Posterior cingulate gyrus (tissue), 11 donors: ENCODE measurements around the gene LIPC.

Experiments
- DNase-seq, 10 donors: peaks; one replicate each; pipeline versions ENCODE4 v3.0.0 to v3.0.0-alpha.2; 2020 to 2021; ENCODE audit warnings: mixed read lengths in 3 of 10
- intact Hi-C: fragments of 100-400 bp; cut with DNase I; formaldehyde crosslinking; loops from one replicate; pipeline ENCODE4 v1.15.1; 2023

Gene LIPC

DNA sequence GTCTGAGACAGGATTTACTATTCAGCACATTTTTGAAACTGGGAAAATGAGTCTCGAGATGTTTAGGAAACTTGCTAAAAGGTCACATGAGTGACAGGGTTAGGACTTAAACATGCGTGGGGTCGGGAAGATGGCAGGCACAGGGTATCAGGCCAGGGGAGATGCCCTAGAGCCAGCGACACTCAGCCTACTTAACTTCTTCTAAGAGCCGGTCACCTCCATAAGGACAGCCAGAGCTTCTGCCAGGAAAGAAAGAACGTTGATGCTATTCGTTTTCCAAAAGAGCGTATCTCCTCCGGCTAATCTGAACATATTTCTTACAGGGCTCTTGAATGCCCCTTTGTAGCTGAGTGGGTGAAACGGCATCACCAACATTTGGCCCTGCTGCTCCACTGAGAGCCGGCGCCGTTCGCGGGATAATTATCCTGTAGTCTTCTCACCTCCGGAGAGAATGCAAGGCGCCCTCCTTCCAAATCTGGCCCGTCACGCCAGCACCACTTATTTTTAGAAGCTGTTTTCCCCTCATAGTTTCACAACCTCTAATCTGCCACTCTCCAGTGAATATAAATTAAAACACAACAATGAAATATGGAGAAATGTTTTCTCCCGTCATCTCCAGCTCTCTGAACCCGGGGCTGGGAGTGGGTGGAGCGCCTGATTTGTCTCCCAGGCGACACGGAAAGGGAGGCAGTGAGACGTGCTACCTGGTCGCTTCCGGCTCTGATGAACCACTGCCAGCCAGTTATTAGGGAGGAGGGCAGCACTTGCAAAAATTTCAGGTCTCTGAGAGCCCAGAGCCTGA lies 58.5 kb downstream of the LIPC start:
- peak in 6 of 10 donors; percentile 25 to 83 (median 36) for DNase-seq
- intact Hi-C loops: no loop called here

DNA sequence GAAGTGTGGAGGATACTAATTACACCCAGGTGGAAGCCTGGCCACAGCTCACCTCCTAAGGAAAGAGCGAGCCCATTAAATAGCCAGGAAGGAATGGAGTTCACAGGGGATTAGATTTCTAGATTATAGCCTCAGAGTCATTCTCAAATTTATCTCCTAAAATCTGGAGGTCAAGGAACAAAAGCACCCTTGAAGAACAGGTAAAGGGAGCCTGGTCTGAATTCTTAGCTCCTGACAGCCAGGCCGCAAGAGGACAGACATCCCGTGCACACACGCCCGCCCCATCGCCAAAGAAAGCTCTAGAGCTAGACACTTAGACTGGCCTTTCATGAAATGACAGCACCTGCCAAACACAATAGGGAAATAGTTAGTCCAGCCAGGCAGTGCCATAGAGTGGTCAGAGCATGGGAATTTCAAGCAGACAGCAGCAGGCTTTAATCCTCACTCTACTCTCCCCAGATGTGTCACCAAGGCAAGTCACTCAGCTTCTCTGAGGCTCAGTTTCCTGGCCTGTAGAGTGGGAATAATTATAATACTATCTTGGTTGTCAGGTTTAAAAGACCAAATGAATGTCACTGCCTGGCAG lies 59.2 kb downstream of the LIPC start:
- intact Hi-C loops: no loop called here
- no peak for DNase-seq

DNA sequence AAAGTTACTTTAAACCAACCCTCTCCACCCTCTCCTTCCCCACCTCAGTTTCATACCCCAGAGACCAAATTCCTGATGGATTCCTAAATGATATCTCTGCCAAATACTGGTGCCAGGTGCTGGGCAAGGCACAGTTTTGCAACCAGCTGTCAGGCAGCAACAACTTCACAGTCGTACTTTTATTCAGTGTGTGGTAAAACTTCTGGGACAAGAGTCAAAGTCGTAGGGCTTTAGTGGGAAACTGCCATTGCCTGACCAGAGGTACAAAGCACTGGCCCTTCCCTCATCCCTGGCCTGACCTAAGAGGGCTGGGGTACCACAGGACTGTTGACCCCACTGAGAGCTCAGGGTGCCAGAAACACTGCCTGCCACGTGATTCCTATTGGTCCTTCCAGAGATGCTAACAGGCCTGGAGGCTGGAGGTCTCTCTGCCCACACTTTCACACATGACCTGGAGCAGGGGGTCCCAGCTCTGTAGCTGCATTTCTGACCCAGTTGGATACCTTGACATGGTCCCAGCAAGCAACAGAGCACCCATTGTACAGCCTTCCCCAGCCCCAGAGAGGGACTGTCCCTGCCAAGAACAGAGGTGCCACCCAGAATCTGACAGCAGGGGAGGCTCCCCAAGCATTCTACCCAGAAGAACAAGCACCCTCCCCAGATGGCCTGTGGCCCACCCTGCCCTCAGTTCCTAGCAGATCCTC lies 59.9 kb downstream of the LIPC start:
- peak in 1 of 10 donors; percentile 48 for DNase-seq
- intact Hi-C loops: no loop called here

DNA sequence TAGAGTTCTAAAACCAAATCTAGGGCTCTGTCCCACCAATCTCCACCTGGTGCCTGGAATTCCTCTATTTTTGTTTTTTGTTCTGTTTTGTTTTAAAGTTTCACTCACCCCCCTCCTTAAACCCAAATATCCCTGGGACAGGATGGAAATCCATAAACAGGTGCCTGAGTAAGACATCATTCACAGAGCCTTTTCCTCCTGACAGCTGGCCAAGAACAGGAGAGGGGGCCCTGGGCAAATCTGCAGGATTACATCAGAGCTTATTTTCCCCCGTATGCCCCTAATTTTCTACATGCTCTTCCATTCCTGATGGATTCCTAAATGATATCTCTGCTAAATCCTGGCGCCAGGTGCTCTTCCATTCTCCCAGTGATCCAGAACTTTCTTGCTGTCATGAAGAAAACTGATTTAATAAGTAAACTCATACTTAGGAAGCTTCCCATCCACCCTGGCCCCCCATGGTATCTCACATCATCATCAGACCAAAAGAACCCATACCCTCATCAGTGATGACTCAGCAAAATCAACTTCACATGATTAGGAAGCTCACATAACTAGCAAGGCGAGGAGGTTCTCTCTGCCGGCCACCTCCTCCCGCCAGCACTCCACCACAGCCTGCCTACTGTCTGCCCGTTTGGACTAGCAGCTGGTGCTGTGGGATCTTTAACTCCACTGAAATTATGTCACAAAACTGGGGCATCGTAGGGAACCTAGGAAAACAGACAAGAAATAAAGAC lies 61.0 kb downstream of the LIPC start:
- no peak for DNase-seq
- intact Hi-C loops: no loop called here

DNA sequence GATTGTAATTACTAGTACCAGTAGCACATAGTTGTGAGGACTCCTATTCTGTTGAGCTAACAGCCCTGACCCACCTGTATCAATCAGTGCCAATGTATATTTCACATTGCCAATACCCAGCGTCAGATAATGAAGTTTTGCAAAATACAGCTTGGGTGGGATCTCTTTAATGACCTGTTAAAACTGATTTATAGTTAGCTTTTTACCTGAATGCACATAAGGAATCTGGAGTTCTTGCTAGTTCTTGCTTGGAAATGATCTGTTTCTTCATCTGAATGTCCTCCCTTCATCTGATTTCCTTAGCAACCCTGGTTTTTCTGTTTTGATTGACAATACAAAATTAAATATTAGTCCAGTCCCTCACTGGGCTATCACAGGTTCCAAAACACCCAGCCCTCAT lies 62.8 kb downstream of the LIPC start:
- intact Hi-C loops: no loop called here
- no peak for DNase-seq

DNA sequence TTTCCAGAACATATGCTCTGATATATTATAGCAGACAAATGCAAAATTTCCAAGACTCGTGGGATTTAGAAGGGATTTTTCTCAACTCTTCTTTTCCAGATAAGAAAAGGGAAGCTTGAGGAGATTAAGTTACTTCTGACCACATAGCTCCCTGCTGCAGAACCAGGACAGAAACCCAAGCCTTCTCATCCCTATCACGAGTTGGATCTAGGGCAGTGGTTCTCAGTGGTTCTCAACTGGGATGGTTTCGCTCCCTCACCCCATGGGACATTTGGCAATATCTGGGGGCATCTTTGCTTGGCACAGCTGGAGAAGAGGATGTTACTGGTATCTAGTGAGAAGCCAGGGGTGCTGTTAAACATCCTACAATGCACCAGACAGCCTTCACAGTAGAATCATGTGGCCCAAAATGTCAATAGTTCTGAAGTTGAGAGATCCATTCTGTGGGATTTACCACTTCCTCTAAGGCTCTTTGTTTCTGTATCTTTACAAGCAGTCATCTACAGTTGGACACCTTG lies 64.2 kb downstream of the LIPC start:
- intact Hi-C loops: no loop called here
- no peak for DNase-seq

DNA sequence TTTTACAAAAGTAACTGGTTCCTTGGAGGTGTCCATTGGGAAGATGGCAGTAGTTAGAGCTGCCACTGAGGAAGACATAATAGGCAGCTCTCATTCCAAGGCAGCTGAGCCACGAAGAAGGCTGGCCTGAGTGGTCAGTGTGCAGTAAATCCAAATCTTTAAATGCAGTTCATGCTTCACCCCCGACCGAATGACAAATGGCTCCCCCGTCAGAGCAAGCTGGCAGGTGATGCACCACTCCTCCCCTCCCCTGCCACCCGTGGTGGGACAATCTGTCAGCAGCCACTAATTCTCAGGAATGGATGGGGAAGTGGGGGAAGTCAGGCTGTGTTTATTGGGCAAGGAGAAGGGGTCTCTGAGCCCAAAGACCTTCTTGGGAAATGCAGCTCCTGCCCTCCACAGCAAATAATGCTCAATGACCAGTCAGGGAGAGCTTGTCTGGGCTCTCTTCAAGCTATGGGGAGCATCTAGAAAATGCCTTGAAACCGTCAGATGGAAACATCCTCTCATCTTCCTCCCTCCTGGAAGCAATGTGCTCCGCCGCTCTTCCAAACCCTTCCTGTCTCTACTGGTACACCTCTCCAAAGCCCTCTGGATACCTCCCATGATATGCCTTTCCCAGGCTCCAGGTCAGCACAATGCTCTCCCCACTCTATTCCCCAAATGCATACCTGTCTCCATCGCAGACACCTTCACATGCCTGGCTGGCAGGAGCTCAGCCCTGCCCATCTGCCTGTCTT lies 65.4 kb downstream of the LIPC start:
- intact Hi-C loops: no loop called here
- peak in 1 of 10 donors; percentile 17 for DNase-seq

DNA sequence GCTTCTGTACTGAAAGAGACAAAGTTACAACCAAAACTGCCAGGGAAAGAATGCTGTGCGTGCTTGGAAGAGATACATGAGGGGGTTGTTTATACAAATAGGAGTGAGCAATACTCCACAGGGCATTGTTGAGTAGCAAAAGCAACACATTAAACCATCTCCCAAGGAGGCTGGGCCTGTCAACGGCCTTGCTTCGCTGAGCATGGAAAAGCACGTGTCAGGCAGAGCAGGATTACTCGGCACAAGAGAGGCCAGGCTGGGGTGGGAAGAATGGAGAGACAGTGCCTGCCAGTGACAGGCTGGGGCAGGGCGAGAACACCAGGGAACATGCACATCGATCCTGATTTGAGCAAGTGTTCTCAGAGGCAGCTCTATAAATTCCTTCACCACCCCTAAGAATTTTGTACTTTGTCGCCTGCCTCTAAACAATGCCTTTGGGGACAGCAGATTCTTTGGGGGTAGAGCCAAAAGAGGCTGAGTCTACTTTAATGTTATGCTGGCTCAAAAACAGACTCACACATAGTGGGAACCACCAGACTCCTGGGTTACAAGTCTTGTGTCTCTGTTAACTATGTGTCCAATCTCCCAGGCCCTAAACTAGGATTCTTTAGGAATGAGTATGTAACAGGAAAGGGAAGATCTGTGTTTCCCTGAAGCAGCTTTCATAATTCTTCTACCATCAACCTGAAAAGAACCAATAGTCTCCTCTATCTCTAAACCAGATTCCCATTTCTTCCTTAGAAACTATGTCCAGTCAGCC lies 67.2 kb downstream of the LIPC start:
- intact Hi-C loops: no loop called here
- peak in 1 of 10 donors; percentile 46 for DNase-seq

DNA sequence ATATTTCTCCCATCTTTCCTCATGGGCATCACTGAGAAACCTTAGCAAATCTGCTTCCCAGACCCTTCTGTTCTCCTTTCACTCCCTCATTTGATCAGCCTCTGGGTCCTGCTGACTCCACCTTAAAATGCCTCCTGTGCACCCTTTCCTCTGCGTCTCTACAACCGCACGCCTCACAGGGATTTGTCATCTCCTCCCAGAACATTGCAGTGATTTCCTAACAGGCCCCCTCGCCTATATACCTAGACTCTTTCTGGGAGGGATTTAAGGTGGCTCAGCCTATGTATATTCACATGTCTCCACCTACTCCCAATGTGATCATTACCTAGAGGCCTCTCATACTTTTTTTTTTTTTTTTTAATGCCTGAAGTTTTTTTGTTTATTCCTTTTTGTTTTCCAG lies 69.2 kb downstream of the LIPC start:
- intact Hi-C loops: no loop called here
- no peak for DNase-seq

DNA sequence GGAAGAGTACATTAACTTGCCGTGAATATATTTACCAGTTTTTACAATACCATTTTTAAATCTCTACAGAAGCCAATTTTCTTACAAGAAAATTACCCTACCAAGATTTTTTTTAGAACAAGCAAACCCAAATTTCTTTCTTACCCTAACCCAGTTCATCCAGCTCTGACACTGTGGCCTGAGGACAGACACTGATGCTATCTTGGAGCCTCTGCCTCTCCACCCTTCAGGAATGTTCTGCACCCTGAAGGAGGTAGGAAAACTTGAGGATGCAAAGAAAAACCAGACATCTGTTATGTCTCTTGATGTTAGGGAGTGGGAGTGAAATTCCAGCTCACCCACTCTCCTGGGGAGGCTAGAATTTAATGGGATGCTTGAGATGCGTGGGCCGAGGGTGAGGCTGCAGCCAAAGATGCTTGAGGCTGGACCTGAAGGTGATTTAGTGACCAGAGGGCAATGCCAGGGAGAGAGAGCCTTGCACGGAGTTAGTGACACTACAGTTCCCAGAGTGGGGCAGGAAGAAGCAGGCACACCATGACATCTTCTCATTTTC lies 69.9 kb downstream of the LIPC start:
- DNase-seq: peak in 1 of 10 donors; percentile 58
- intact Hi-C loops: no loop called here

DNA sequence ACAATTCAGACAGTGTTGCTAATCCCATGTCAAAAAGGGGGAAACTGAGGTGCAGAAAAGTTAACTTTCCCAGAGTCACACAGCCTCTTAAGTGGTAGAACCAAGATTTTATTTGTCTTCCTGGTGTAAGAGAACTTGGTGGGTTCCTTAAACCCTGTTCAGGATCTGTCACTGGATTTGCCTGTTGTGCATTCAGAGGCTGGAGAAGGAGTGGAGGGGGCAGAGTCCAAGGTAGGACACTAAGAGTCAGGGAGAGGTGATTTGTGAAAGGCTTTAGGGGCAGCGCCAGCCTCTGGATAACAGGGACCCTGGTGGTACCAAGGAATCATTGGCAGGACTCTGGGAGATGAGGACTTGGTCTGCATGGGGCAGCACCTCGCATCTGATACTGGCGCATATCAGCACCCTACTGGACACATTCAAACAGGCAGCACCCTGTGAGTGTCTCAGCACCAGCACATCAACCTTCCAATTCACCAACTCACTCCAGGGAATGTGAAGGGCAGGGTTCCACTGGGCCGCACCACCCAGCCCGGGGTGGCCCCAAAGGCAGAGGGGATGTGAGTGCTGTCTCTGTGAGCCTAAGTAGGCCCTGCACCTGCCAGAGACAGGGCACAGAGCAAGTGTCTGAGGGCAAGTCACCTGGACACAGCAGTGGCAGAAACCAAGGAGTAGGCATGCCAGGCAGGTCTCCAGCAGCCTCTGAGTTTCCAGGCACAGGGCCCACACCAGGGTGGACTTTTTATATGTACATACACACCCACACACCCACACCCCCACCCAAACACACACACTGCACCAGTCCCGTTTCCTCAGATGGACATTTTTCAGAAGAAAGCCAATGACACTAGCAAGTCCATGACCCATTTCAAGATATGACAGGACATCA lies 71.6 kb downstream of the LIPC start:
- intact Hi-C loops: no loop called here
- peak in 1 of 10 donors; percentile 55 for DNase-seq

DNA sequence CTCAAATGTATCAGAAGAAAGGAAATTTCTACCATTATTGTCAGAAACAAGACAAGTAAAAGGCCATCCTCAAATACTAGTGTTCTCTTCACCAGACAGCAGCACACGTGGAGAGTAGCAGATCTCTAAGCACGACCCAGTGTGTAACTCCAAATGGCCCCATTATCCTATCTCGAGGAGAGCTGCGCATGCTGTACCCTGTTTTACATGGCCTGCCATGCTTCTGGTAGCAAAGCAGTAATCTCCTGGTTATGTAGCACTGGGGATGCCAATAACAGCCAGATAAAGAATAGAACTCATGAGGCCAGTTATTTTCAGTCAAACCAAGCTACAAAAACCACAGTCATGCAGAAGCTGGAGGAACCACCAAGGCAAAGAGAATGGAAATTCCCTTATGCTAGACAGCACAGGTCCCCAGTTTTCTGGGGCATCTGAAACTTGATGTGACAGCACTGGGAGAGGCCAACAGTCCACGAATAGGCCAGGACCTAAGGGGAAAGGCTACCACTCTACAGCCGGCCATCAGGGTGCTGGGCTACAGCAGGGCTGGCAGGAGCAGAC lies 73.0 kb downstream of the LIPC start:
- no peak for DNase-seq
- intact Hi-C loops: no loop called here

DNA sequence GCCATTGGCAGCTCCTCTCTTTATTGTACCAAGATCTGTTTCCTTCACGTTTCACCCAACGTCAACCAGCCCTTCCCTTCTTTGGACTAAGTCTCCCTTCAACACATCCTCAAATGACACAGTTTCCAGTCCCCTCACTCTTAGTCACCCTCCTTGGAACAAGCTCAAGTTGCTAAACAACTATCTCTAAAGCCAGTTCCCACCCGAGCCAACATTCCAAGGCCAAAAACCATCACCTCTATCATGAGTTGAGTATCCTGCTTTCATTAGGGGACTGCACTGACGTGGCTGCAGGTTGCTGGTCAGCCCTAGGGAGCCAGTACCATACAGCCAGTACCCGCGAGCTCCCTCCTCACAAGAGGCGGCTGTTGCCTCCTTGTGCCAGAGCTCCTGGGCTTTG lies 73.8 kb downstream of the LIPC start:
- intact Hi-C loops: no loop called here
- no peak for DNase-seq

DNA sequence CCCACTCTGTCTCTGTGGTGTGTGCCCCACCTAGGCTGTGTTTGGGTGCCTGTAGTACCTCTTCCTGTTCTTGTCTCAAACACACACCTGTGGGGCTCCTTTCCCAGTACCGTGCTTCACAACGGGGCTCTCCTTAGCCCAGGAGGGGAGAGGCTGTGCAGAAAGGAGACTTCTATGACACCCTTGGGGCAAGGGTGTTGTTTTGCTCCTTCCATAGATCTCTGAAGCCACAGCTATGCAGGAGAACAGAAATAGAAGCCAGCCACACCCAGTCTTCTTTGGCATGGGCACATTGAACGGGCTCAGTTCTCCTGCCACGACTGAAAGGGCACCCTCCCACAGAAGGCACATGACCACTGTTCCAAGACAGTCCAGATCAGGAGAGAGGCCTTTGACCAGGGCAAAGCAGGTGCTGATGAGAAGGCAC lies 74.3 kb downstream of the LIPC start:
- peak in 1 of 10 donors; percentile 41 for DNase-seq
- intact Hi-C loops: no loop called here

DNA sequence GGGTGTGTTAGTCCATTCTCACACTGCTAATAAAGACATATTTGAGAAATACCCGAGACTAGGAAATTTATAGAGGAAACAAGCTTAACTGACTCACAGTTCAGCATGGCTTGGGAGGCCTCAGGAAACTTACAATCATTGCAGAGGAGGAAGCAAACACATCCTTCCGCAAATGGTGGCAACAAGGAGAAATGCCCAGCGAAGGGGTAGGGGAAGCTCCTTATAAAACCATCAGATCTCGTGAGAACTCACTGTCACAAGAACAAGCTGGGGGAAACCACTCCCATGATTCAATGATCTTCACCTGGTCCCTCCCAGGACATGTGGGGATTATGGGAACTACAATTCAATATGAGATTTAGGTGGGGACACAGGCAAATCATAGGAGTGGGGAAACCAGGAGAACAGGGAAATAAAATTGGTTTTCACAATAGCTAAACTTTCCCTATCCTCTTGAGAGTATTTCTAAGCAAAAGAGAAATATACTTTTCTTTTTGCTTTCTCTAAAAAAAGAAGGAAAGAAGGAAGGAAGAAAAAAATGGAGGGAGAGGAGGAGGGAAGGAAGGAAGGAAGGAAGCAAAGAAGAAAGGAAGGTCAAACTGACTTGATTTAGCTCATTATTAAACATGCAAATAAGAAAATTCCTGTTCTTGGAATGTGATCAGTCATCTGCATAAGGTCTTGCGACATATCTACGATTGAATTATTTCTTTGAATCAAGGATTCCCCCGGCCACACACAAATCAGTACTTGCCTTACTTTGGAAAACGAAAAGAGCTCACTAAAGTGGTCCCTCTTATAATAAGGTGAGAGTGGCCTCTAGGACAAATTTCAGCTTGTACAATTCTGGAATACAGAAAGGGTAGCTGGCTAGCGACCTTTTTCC lies 75.2 kb downstream of the LIPC start:
- intact Hi-C loops: no loop called here
- no peak for DNase-seq

DNA sequence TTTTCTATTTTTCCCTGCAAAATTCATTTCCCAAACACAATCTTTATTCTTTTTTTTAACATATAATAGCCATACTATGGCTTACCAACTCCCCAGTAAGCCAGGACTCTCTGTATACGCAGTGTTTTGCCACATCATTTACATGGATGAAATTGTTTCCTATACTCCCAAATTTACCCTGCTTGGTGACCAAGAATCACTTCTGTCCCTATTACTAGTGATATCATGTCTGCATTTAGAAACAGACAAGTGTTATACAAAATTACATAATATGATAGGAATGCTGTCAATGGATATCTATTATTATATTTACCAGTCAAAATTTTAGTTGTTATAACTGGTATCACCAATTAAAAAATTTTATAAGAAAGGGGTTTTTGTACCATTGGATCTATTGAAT lies 77.8 kb downstream of the LIPC start:
- intact Hi-C loops: no loop called here
- no peak for DNase-seq
